ENCODE data around the gene MRPL12. TPM values are rescaled to one million over a fixed set of nuclear protein-coding genes. Genes with fewer than 3 reads are reported as not detected.

The MRPL12 gene
- total and polyA plus RNA-seq, 2 donors (not counting 1 experiment from before 2014, with no cell fraction given), result 11.2 to 46.8 TPM

DNA sequence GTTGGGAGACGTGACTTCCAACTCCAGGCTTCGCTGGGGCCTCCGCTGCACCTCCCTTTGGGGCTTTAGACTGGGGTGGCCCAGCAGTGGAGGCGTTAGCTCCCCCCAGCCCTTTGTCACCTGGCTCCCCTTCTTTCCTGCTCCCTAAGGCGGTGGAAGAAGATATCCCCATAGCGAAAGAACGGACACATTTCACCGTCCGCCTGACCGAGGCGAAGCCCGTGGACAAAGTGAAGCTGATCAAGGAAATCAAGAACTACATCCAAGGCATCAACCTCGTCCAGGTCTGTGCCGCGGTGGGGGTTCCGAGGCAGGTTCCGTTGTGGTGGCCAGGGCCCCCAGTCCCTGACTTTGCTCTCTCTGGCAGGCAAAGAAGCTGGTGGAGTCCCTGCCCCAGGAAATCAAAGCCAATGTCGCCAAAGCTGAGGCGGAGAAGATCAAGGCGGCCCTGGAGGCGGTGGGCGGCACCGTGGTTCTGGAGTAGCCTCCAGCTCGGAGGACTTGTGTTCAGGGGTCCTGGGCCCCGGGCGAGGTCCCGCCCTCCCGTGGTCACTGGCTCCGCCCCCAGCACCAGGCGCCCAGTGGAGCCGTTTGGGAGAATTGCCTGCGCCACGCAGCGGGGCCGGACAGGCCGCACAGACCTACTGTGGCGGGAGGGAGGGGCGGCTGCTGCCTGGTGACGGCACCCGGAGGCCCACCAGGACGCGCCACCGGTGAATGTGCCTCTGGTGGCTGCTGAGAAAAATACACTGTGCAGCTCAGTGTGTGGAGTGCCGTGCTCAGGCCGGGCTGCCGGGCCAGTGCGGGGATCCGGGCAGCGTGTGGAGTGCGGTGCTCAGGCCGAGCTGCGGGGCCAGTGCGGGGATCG lies 3.8 kb downstream of the MRPL12 start:
- no peak overlapping the region for H3K4me2 ChIP-seq (ENCODE audit: extremely low read depth, insufficient read depth, low read length)
- H3K36me3 ChIP-seq (ENCODE audit: control insufficient read depth, insufficient read depth, low read length), result peaks cover 22% of the 10 kb centered on the region
- H3K4me1 ChIP-seq (ENCODE audit: control insufficient read depth, extremely low read depth, insufficient read depth, low read length), result peaks cover 19% of the 10 kb centered on the region
- TF ChIP-seq, protein P1, sequence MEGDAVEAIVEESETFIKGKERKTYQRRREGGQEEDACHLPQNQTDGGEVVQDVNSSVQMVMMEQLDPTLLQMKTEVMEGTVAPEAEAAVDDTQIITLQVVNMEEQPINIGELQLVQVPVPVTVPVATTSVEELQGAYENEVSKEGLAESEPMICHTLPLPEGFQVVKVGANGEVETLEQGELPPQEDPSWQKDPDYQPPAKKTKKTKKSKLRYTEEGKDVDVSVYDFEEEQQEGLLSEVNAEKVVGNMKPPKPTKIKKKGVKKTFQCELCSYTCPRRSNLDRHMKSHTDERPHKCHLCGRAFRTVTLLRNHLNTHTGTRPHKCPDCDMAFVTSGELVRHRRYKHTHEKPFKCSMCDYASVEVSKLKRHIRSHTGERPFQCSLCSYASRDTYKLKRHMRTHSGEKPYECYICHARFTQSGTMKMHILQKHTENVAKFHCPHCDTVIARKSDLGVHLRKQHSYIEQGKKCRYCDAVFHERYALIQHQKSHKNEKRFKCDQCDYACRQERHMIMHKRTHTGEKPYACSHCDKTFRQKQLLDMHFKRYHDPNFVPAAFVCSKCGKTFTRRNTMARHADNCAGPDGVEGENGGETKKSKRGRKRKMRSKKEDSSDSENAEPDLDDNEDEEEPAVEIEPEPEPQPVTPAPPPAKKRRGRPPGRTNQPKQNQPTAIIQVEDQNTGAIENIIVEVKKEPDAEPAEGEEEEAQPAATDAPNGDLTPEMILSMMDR (conservative IDR thresholded peaks at IDR 0.05 in 1 of 2, IDR thresholded peaks at IDR 0.05 in 1 of 2; ENCODE audit: low read depth in 1 of 2, low read length in 2 of 2), result no peak
- TF ChIP-seq EZH2 (IDR thresholded peaks at IDR 0.05; ENCODE audit: low read length, missing control alignments), result no peak
- no peak overlapping the region for H2AFZ ChIP-seq (ENCODE audit: low read length)
- H3K9me3 ChIP-seq (ENCODE audit: control insufficient read depth, insufficient read depth, low read depth, low read length), result no peaks in the 10 kb centered on the region
- H3K79me2 ChIP-seq (ENCODE audit: control insufficient read depth, insufficient read depth, low read length), result peaks cover 26% of the 10 kb centered on the region
- DNase-seq (ENCODE audit: low read depth in 2 of 2), result no peak
- H3K9ac ChIP-seq (ENCODE audit: insufficient read depth, low read length), result no peak overlapping the region
- no peak overlapping the region for H3K4me3 ChIP-seq (replicated peaks in 1 of 4; ENCODE audit: control extremely low read depth in 1 of 4, insufficient read depth in 1 of 4, low read depth in 3 of 4, low read length in 4 of 4)
- H4K20me1 ChIP-seq (ENCODE audit: control insufficient read depth, extremely low read depth, insufficient read depth, low read length), result no peaks in the 10 kb centered on the region
- H3K27me3 ChIP-seq (ENCODE audit: control insufficient read depth, insufficient read depth, low read length), result no peaks in the 10 kb centered on the region
- H3K27ac ChIP-seq (ENCODE audit: insufficient read depth, low read length), result no peak overlapping the region

DNA sequence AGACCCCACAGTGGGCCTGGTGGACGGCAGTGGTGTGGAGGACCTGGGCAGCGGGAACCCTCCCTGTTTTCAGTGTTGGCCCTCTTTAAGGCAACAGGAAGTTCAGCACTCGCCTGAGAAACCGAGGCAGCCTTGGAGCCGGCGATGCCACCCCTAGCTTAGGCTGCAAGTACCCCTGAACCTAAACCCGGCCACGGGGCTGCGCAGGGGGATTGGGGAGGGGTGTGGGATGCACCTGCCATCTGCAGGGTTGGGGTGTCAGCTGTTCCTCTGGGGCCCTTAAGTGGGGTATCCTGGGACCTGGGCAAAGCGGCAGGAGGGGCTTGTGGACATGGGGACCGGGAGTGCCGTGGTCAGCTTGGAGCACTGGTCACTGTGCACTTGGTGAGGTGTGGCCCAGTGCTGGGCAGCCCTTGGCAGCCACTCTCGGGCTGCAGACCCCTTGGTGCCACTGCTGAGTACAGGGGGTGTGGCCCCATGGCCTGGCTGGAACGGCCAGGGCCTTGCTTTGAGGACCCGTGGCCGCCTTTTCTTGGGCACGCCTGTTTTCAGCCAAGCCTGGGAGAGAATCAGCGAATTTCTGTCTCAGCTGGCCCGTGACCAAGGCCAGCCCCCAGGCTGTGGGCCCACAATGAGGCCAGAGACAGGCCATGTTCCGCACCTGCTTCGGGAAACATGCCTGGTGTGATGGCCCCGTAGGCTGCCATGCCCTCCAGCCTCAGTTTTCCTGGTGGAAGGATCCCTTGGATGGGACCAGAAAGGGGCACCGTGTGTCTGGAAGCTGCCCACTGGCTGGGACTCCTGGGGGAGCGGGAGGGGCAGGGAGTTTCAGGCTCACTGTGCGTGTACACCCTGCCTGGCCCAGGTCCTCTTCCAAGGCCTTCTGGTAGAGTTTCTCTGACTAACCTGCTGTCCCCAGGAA lies 4.8 kb downstream of the MRPL12 start:
- H3K4me1 ChIP-seq (ENCODE audit: control insufficient read depth, extremely low read depth, insufficient read depth, low read length), result peaks cover 18% of the 10 kb centered on the region
- H3K9me3 ChIP-seq (ENCODE audit: control insufficient read depth, insufficient read depth, low read depth, low read length), result no peaks in the 10 kb centered on the region
- no peaks in the 10 kb centered on the region for H3K27me3 ChIP-seq (ENCODE audit: control insufficient read depth, insufficient read depth, low read length)
- H3K4me2 ChIP-seq (ENCODE audit: extremely low read depth, insufficient read depth, low read length), result no peak overlapping the region
- peaks cover 21% of the 10 kb centered on the region for H3K79me2 ChIP-seq (ENCODE audit: control insufficient read depth, insufficient read depth, low read length)
- H3K9ac ChIP-seq (ENCODE audit: insufficient read depth, low read length), result no peak overlapping the region
- no peaks in the 10 kb centered on the region for H4K20me1 ChIP-seq (ENCODE audit: control insufficient read depth, extremely low read depth, insufficient read depth, low read length)
- TF ChIP-seq, protein P1 (conservative IDR thresholded peaks at IDR 0.05 in 1 of 2, IDR thresholded peaks at IDR 0.05 in 1 of 2; ENCODE audit: low read depth in 1 of 2, low read length in 2 of 2), result no peak
- TF ChIP-seq EZH2 (IDR thresholded peaks at IDR 0.05; ENCODE audit: low read length, missing control alignments), result no peak
- H3K4me3 ChIP-seq (replicated peaks in 1 of 4; ENCODE audit: control extremely low read depth in 1 of 4, insufficient read depth in 1 of 4, low read depth in 3 of 4, low read length in 4 of 4), result no peak overlapping the region
- DNase-seq (ENCODE audit: low read depth in 2 of 2), result no peak
- no peak overlapping the region for H2AFZ ChIP-seq (ENCODE audit: low read length)
- H3K27ac ChIP-seq (ENCODE audit: insufficient read depth, low read length), result no peak overlapping the region
- peaks cover 21% of the 10 kb centered on the region for H3K36me3 ChIP-seq (ENCODE audit: control insufficient read depth, insufficient read depth, low read length)

DNA sequence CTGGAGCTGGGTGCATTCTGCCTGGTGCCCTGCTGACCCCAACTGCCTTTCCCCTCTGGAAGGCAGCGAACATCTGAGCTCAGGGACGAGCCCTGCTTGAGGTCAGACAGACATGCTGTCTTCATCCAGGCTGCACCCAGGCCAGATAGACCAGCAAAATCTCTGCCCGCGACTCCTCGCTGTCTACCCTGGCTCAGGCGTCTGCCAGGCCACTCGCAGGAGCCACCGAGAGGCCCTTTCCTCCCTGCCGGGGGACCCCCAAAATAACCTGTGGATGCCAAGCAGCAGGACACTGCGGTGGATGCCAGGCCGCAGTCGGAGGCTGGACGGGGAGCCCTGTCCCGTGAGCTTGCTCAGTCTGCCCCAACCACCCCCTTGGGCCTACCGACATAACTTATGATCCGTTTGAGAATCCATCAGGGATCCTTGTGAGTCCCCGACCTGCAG lies 5.6 kb downstream of the MRPL12 start:
- peaks cover 24% of the 10 kb centered on the region for H3K4me1 ChIP-seq (ENCODE audit: control insufficient read depth, extremely low read depth, insufficient read depth, low read length)
- peaks cover 21% of the 10 kb centered on the region for H3K36me3 ChIP-seq (ENCODE audit: control insufficient read depth, insufficient read depth, low read length)
- H3K27me3 ChIP-seq (ENCODE audit: control insufficient read depth, insufficient read depth, low read length), result no peaks in the 10 kb centered on the region
- H3K27ac ChIP-seq (ENCODE audit: insufficient read depth, low read length), result no peak overlapping the region
- peaks cover 19% of the 10 kb centered on the region for H3K79me2 ChIP-seq (ENCODE audit: control insufficient read depth, insufficient read depth, low read length)
- H3K4me2 ChIP-seq (ENCODE audit: extremely low read depth, insufficient read depth, low read length), result no peak overlapping the region
- TF ChIP-seq, protein P1 (conservative IDR thresholded peaks at IDR 0.05 in 1 of 2, IDR thresholded peaks at IDR 0.05 in 1 of 2; ENCODE audit: low read depth in 1 of 2, low read length in 2 of 2), result no peak
- no peak for TF ChIP-seq EZH2 (IDR thresholded peaks at IDR 0.05; ENCODE audit: low read length, missing control alignments)
- H2AFZ ChIP-seq (ENCODE audit: low read length), result no peak overlapping the region
- H3K9ac ChIP-seq (ENCODE audit: insufficient read depth, low read length), result no peak overlapping the region
- DNase-seq (ENCODE audit: low read depth in 2 of 2), result no peak
- no peaks in the 10 kb centered on the region for H3K9me3 ChIP-seq (ENCODE audit: control insufficient read depth, insufficient read depth, low read depth, low read length)
- H3K4me3 ChIP-seq (replicated peaks in 1 of 4; ENCODE audit: control extremely low read depth in 1 of 4, insufficient read depth in 1 of 4, low read depth in 3 of 4, low read length in 4 of 4), result no peak overlapping the region
- no peaks in the 10 kb centered on the region for H4K20me1 ChIP-seq (ENCODE audit: control insufficient read depth, extremely low read depth, insufficient read depth, low read length)
